ENCODE data around the gene DPP10.
"Not testable (repeated sequence)": the region's sequence is repeated elsewhere in the genome, so short reads cannot be mapped to it uniquely, and the experiment has no call there.

Gene DPP10

GRCh38 chr2:115314119-115314518 is 871.7 kb downstream of the DPP10 start:
- DNase-seq: no peak

- no peak for DNase-seq
These were observed 884.6 kb downstream of the DPP10 start for GRCh38 chr2:115327061-115327460.

- DNase-seq: no peak
These were observed 917.1 kb downstream of the DPP10 start for GRCh38 chr2:115359550-115359949.

GRCh38 chr2:115364093-115364492 is 921.7 kb downstream of the DPP10 start:
- DNase-seq: no peak

DNA sequence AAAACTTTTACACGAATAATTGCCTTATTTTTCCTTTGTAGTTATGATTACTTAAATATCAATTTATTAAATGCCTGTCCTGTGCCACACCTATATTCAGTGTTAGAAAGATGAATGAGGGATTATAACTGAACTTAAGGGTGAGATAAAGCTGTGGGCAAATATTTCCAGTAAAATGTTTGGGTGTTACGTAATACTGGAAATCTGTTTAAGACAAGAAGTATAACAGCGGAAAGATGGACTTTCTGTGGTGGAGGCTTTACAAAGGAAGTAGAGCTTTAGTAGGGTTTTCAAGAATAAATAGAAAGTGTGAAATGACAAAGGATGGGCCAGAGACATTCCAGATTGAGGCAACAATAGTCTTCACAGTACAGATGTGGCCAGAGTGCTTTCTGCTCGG is 927.0 kb downstream of the DPP10 start:
- DNase-seq: no peak

GRCh38 chr2:115374981-115375380 is 932.5 kb downstream of the DPP10 start:
- DNase-seq: no peak

- DNase-seq: no peak
These were observed 942.0 kb downstream of the DPP10 start for GRCh38 chr2:115384399-115384798.

DNA sequence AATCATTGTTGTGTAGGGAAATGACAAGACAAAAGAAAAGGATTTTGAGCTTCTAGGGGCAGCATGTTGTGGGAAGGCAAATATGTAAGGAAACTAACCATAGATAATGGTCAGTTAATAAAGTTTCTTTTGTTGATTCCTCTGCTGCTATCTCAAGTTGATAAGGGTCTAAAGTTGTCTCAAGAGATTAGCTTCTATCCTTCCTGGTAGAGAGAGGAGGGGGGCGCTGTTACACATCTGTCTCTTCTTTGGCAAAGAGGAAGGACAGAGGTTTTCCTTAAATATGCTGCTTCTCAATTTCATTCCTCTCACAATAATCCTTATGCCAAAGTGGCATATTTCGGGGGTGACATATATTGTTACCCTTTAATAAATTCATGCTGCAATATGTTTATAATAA is 944.0 kb downstream of the DPP10 start:
- no peak for DNase-seq

- no peak for DNase-seq
These were observed 946.6 kb downstream of the DPP10 start for GRCh38 chr2:115389024-115389423.

GRCh38 chr2:115389898-115390565 is 947.6 kb downstream of the DPP10 start:
- DNase-seq: no peak

DNA sequence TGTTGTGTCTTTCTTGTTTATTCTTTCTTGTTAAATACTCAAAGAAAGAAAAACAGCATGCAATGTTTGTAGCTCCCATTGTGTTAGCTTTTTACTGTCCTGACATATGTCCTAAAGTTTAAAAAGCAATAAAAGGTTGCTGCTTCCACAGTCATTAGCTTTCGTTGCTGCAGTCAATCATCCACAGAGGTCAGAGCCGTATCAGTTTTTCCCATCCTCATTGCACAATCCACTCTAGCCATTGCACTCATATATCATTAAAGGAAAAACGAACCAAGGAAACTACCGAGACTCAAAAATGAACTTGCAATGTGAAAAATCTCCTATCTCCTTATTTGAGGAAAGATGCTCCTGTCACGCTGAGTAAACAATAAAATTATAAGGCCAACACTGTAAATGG is 954.1 kb downstream of the DPP10 start:
- no peak for DNase-seq

GRCh38 chr2:115400940-115401339 is 958.5 kb downstream of the DPP10 start:
- DNase-seq: no peak

DNA sequence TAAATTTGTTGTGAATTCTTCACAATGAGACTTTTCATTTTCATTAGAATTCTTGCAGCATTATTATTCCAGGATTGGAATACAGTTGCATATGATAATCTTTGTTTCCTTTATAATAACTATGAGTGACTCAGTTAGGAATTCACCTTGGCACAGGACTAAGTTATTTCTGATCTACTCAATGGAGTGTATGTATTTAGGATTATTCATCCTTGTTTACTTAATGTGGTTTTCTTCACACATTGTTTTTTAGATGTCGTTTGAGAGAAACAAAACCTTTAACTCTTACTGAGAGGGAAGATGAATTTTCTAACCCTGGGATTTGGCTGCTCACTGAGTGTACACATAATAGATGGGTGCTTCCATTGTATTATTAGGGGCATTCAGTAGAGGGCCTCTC is 970.1 kb downstream of the DPP10 start:
- DNase-seq: no peak

- no peak for DNase-seq
These were observed 971.4 kb downstream of the DPP10 start for GRCh38 chr2:115413791-115414190.

- no peak for DNase-seq
These were observed 972.0 kb downstream of the DPP10 start for GRCh38 chr2:115414466-115414865.

GRCh38 chr2:115422004-115422634 is 979.7 kb downstream of the DPP10 start:
- no peak for DNase-seq

GRCh38 chr2:115427436-115427835 is 985.0 kb downstream of the DPP10 start:
- DNase-seq: no peak

DNA sequence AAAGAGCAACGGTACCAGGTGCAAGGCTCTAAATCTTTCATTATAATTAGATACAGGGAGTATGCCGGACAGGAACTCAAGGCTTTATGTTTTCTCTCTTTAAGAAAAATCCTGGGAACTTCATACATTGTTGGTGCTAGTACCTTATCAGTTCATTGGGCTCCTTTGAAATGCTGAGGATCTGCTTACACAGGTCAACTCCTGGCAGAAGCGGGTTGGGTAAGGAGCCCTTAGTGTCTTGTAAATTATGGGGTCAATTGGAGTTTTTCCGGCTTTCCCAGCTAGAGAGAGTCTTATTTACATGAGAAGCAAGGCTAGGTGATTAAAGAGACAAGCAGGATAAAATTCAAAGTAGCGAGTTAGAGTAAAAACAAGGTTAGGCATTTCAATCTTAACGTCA is 998.3 kb downstream of the DPP10 start:
- DNase-seq: not testable (repeated sequence)

DNA sequence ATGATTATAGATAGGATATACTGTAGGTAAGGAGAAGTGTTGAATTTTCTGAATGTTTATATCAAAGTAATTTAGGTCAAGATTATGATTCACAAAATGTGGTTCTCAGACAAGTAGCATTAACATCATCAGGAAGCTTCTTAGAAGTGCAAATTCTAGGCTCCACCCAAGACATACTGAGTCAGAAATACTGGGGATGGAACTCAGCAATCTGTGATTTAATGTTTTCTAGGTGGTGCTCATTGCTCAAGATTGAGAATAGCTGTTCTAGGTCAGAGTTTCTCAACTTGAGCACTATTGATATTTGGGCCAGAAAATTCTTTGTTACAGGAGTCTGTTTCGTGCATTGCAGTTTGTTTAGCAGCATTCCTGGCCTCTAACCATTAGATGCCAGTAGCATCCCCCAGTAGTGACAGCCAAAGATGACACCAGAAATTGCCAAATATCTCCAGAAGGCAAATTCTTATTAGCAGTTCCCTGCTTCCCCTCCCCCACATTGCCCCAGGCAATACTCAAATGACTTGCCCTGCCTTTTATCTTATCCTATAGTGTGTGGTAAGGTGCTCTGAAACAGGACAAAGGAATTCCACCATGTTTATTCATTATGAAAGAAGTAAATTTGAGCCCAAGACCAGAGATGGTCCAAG is 1001.2 kb downstream of the DPP10 start:
- no peak for DNase-seq

- no peak for DNase-seq
These were observed 1017.6 kb downstream of the DPP10 start for GRCh38 chr2:115460008-115460407.

GRCh38 chr2:115480741-115481140 is 1038.3 kb downstream of the DPP10 start:
- DNase-seq: no peak

- no peak for DNase-seq
These were observed 1039.4 kb downstream of the DPP10 start for GRCh38 chr2:115481842-115482241.

DNA sequence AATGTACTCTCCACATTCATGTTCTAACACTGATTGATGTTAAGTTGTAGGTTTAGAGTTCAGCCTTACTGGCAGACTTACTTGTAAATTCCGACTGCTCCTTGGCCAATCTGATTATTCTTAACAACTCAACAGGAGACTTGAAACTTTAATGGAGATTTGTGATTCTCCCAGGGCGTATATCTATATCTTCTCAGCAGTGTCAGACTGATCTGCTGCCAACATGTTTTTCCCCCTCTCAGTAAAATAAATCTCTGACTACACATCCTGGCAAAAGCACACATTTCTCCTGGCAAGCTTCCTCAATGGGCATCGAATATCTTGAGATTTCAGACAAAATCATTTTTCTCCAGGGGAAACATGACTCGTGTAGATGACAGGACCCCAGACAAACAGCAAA is 1041.2 kb downstream of the DPP10 start:
- no peak for DNase-seq

DNA sequence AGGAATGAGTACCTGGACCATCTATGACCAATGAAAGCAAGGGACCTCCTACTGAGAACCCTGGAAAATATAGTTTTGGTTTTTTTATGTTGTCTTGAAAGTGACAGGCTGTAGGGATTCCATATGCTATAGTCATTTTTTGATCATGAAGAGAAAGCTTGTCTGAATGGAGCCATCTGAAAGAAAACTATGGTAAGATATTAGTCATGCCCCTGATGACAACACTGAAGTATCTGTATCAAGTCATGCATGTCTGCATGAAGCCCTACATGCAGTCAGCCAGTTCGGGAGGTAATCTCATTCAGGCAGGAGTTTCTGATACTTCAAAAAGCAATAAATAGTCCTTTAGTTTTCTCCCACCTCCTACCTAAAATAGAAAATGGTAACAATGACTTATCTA is 1042.0 kb downstream of the DPP10 start:
- DNase-seq: no peak

Data from T1000 (cell line).